A549 (cell line): ENCODE measurements around the gene MEN1. TPM values are rescaled to one million over a fixed set of nuclear protein-coding genes. Genes with fewer than 3 reads are reported as not detected.

ENCODE experiments used
- ATAC-seq, 2 experiments: fragments of 200-7000 bp in 1 of 2; fragments of >200 bp in 1 of 2; cut with Nextera tagmentation in 1 of 2; cut with Tn5 transposase in 1 of 2; 3 replicates each; pipeline versions ENCODE4 v1.8.0 to v1.9.1; 2018 to 2020; ENCODE audit warnings: mild to moderate bottlenecking in 1 of 2, moderate library complexity in 1 of 2
- CTCF ChIA-PET: fragments of 300-600 bp; sonication (Branson Sonifier 250); formaldehyde crosslinking; extraction: SDS; loops from one replicate; lab custom pipeline; 2021; ENCODE audit warnings: antibody characterized with exemption, inconsistent platforms; lab: Yijun Ruan, JAX
- POLR2A ChIA-PET: fragments of 350-600 bp; formaldehyde crosslinking; extraction: SDS; loops from one replicate; lab custom pipeline; 2021; ENCODE audit warnings: antibody characterized with exemption, inconsistent platforms; lab: Yijun Ruan, JAX
- DNase-seq, 2 experiments: peaks; one replicate each; pipeline versions ENCODE4 v3.0.0 to v3.0.0-alpha.2; 2011 to 2016; ENCODE audit warnings: low read depth in 1 of 2, low spot score in 1 of 2
- FAIRE-seq: peaks from 2 replicates; lab custom pipeline; 2011; peaks lifted over from hg19 to GRCh38; lab: Jason Lieb, UNC
- H3K27ac ChIP-seq, 2 experiments: fragments of >200 bp; sonication (Bioruptor Twin); formaldehyde crosslinking; 3 replicates each; pipeline ENCODE4 v1.5.1; 2016 to 2017
- H3K4me1 ChIP-seq: fragments of >200 bp; sonication (Bioruptor Twin); formaldehyde crosslinking; 3 replicates; pipeline ENCODE4 v1.6.1; 2016
- H3K4me2 ChIP-seq: fragments of >200 bp; sonication (Bioruptor Twin); formaldehyde crosslinking; 3 replicates; pipeline ENCODE4 v1.6.1; 2016
- H3K4me3 ChIP-seq: fragments of >200 bp; sonication (Bioruptor Twin); formaldehyde crosslinking; 3 replicates; pipeline ENCODE4 v1.5.1; 2016
- H3K9me3 ChIP-seq: fragments of >200 bp; sonication (Bioruptor Twin); formaldehyde crosslinking; 3 replicates; pipeline ENCODE4 v1.6.1; 2016
- CBX2 ChIP-seq: fragments of 200-600 bp; sonication (generic); IDR thresholded peaks from 2 replicates; pipeline ENCODE4 v1.6.1; 2016; ENCODE audit warnings: low read depth, mild to moderate bottlenecking, borderline replicate concordance
- CBX8 ChIP-seq: fragments of 200-600 bp; sonication (generic); IDR thresholded peaks from 2 replicates; pipeline ENCODE4 v1.6.1; 2016
- CHD4 ChIP-seq: fragments of 200-600 bp; sonication (generic); IDR thresholded peaks from 2 replicates; pipeline ENCODE4 v1.6.1; 2016; ENCODE audit warnings: antibody characterized with exemption, mild to moderate bottlenecking, borderline replicate concordance
- CTCF ChIP-seq: fragments of >200 bp; sonication (Bioruptor Twin); formaldehyde crosslinking; IDR thresholded peaks from 3 replicates; pipeline ENCODE4 v1.5.1; 2016
- E2F6 ChIP-seq: IDR thresholded peaks from 2 replicates; pipeline ENCODE4 v1.6.1; 2012; ENCODE audit warnings: low read depth, borderline replicate concordance
- EHMT2 ChIP-seq: fragments of 200-600 bp; sonication (generic); IDR thresholded peaks from 2 replicates; pipeline ENCODE4 v1.6.1; 2016; ENCODE audit warnings: antibody characterized with exemption, low read depth, mild to moderate bottlenecking, moderate library complexity
- ELK1 ChIP-seq: fragments of 150-350 bp; IDR thresholded peaks from 2 replicates; pipeline ENCODE4 v1.6.1; 2014; ENCODE audit warnings: low read depth, mild to moderate bottlenecking, low read length
- ESRRA ChIP-seq: fragments of 150-350 bp; IDR thresholded peaks from 2 replicates; pipeline ENCODE4 v1.6.1; 2014; ENCODE audit warnings: mild to moderate bottlenecking, low read length, borderline replicate concordance
- GATA3 ChIP-seq: IDR thresholded peaks from 2 replicates; pipeline ENCODE4 v1.6.1; 2012; ENCODE audit warnings: borderline replicate concordance
- HDAC2 ChIP-seq: fragments of 200-600 bp; sonication (generic); IDR thresholded peaks from 2 replicates; pipeline ENCODE4 v1.6.1; 2016
- HOXB13 ChIP-seq: fragments of 250-450 bp; sonication (Bioruptor Pico); IDR thresholded peaks from 2 replicates; pipeline ENCODE4 v1.5.0; 2020; ENCODE audit warnings: low read depth, mild to moderate bottlenecking, moderate library complexity
- HOXB5 ChIP-seq: fragments of 250-450 bp; sonication (Bioruptor Pico); IDR thresholded peaks from 2 replicates; pipeline ENCODE4 v1.5.0; 2020; ENCODE audit warnings: mild to moderate bottlenecking, moderate library complexity
- JUN ChIP-seq, 2 experiments: fragments of >200 bp; sonication (Bioruptor Twin); formaldehyde crosslinking; IDR thresholded peaks; 2 replicates in 1 of 2; 3 replicates in 1 of 2; pipeline ENCODE4 v1.6.1; 2016 to 2017
- JUNB ChIP-seq: fragments of >200 bp; sonication (Bioruptor Twin); formaldehyde crosslinking; IDR thresholded peaks from 2 replicates; pipeline ENCODE4 v1.6.1; 2016
- KDM5A ChIP-seq: fragments of 200-600 bp; sonication (generic); IDR thresholded peaks from 2 replicates; pipeline ENCODE4 v1.6.1; 2016; ENCODE audit warnings: antibody characterized with exemption, mild to moderate bottlenecking
- MAX ChIP-seq: IDR thresholded peaks from 2 replicates; pipeline ENCODE4 v1.6.1; 2012
- MAZ ChIP-seq: fragments of 150-350 bp; IDR thresholded peaks from 2 replicates; pipeline ENCODE4 v1.6.1; 2014; ENCODE audit warnings: antibody characterized with exemption, low read depth, low read length, borderline replicate concordance
- MYC ChIP-seq: IDR thresholded peaks from 2 replicates; pipeline ENCODE4 v1.6.1; 2012; ENCODE audit warnings: mild to moderate bottlenecking, inconsistent platforms, low read length, improper control_type of control experiment, borderline replicate concordance
- NFE2L2 ChIP-seq: fragments of 150-350 bp; conservative IDR thresholded peaks from 2 replicates; pipeline ENCODE4 v1.6.1; 2014; ENCODE audit warnings: low read length
- PHF8 ChIP-seq: fragments of 200-600 bp; sonication (generic); IDR thresholded peaks from 2 replicates; pipeline ENCODE4 v1.6.1; 2016; ENCODE audit warnings: low read depth, mild to moderate bottlenecking, antibody characterized with exemption, moderate library complexity, borderline replicate concordance
- RAD21 ChIP-seq, 2 experiments: fragments of >200 bp in 1 of 2; sonication (Bioruptor Twin) in 1 of 2; formaldehyde crosslinking in 1 of 2; IDR thresholded peaks in 1 of 2; conservative IDR thresholded peaks in 1 of 2; 2 replicates in 1 of 2; 3 replicates in 1 of 2; pipeline ENCODE4 v1.6.1; 2012 to 2018; ENCODE audit warnings: inconsistent platforms in 1 of 2
- RARB ChIP-seq: fragments of 250-450 bp; sonication (Bioruptor Pico); IDR thresholded peaks from 2 replicates; pipeline ENCODE4 v1.8.0; 2021; ENCODE audit warnings: mild to moderate bottlenecking, moderate library complexity
- RFX5 ChIP-seq: fragments of 450-650 bp; IDR thresholded peaks from 2 replicates; pipeline ENCODE4 v1.7.1; 2014; ENCODE audit warnings: antibody characterized with exemption, mild to moderate bottlenecking, moderate library complexity
- SMC3 ChIP-seq: fragments of >200 bp; sonication (Bioruptor Twin); formaldehyde crosslinking; IDR thresholded peaks from 3 replicates; pipeline ENCODE4 v1.6.1; 2018; ENCODE audit warnings: inconsistent platforms
- SREBF2 ChIP-seq: fragments of 450-650 bp; IDR thresholded peaks from 2 replicates; pipeline ENCODE4 v1.6.1; 2014; ENCODE audit warnings: mild to moderate bottlenecking, moderate library complexity
- TFCP2L1 ChIP-seq: fragments of 250-450 bp; sonication (Bioruptor Pico); IDR thresholded peaks from 2 replicates; pipeline ENCODE4 v1.5.0; 2021; ENCODE audit warnings: mild to moderate bottlenecking
- USF2 ChIP-seq: fragments of 450-650 bp; IDR thresholded peaks from 2 replicates; pipeline ENCODE4 v1.6.1; 2014; ENCODE audit warnings: antibody characterized with exemption
- ZNF302 ChIP-seq: fragments of 250-450 bp; sonication (Bioruptor Pico); IDR thresholded peaks from 2 replicates; pipeline ENCODE4 v1.9.0; 2021; ENCODE audit warnings: inconsistent platforms, mild to moderate bottlenecking, moderate library complexity
- ZSCAN20 ChIP-seq: fragments of 250-450 bp; sonication (Bioruptor Pico); IDR thresholded peaks from 2 replicates; pipeline ENCODE4 v1.8.0; 2022; ENCODE audit warnings: mild to moderate bottlenecking, moderate library complexity
- WGBS: methylation state at CpG from one replicate; pipeline ENCODE4 v1.1.6; 2017; ENCODE audit errors: missing lambda C conversion rate; 5-methylcytosine and 5-hydroxymethylcytosine counted together
- polyA plus RNA-seq, 4 experiments: library from polyadenylated mRNA; depleted of rRNA in 3 of 4; stranded (reverse); fragments of >200 nt; fragmentation: RNase III in 1 of 4; extraction: RNeasy Plus Mini Kit Qiagen cat#74134 plus additional on column Dnase treatment in 1 of 4; gene quantifications; 2 replicates in 3 of 4; 3 replicates in 1 of 4; pipeline ENCODE4 v1.2.3, GENCODE V29; 2011 to 2017

Gene MEN1
- polyA plus RNA-seq, 2 of the 4 experiments (the other 2 are of a cell fraction), result 17.0 to 34.7 TPM

- peak; percentile 68 to 87 for DNase-seq
Observed at GRCh38 chr11:64844330-64845128, 34.2 kb upstream of the MEN1 start, which contains the start of gene CDC42BPG. Gene CDC42BPG, minus strand, starts transcription at chr11:64844653. Its CDS starts 84 bp downstream, at chr11:64844569.

GRCh38 chr11:64843686-64844329, 33.5 kb upstream of the MEN1 start:
- ATAC-seq (peak in 1 of 2 experiments; percentile 0; a peak in 2 of 6 replicates), FAIRE-seq (no peak), DNase-seq (no peak)
- ChIA-PET CTCF (interaction anchor here (0.5 to 39.4 kb wide), 21 partner anchors 9 to 399 kb away, joined by 3 to 1607 read pairs (median 5); partner anchors contain the start of genes ARL2 and EHD1), POLR2A (interaction anchor here (1.0 to 1.5 kb wide), 6 partner anchors 35 to 268 kb away, joined by 3 to 5 read pairs (median 4); partner anchors contain the start of genes ARL2, EHD1, SF1 and TM7SF2)
- Histone ChIP-seq H3K4me3 (peak overlapping the region; percentile 51), H3K4me1 (peaks cover 46% of the 10 kb centered on the region), H3K27ac (peak overlapping the region; percentile 78 to 82), H3K4me2 (peak overlapping the region; percentile 91), H3K9me3 (no peaks in the 10 kb centered on the region)
- WGBS, result 51% methylated on average over 22 of the region's 27 CpGs
- TF ChIP-seq ELK1 (no peak), TFCP2L1 (CRISPR knock-in tag) (no peak), ZSCAN20 (CRISPR knock-in tag) (no peak), GATA3 (no peak), USF2 (no peak), HOXB13 (CRISPR knock-in tag) (no peak), RFX5 (no peak), EHMT2 (no peak), PHF8 (no peak), CHD4 (no peak), SREBF2 (no peak), JUNB (no peak), MYC (no peak), HOXB5 (CRISPR knock-in tag) (no peak), ESRRA (no peak), NFE2L2 (no peak)

More at GRCh38 chr11:64844330-64845128, 34.2 kb upstream of the MEN1 start, which contains the start of gene CDC42BPG:
- ATAC-seq (peak; percentile 54 to 72), FAIRE-seq (no peak)
- whole genome bisulfite sequencing, result 67% methylated on average over 15 of the region's 96 CpGs
- Histone ChIP-seq H3K4me2 (peak within 1 kb of the TSS; percentile 91), H3K4me1 (peaks cover 53% of the 10 kb centered on the region), H3K4me3 (peak within 1 kb of the TSS; percentile 51), H3K9me3 (no peaks in the 10 kb centered on the region), H3K27ac (peak within 1 kb of the TSS; percentile 78 to 82)
- peak; percentile 27; the same call in 1 of the 3 replicates for TF ChIP-seq SMC3
- no peak for TF ChIP-seq CBX8
- TF ChIP-seq ZNF302, result no peak
- peak; percentile 39 for TF ChIP-seq E2F6
- peak; percentile 34 to 37; a peak in 3 of 5 replicates for TF ChIP-seq RAD21 (conservative IDR thresholded peaks at IDR 0.05 in 1 of 2, IDR thresholded peaks at IDR 0.05 in 1 of 2)
- TF ChIP-seq HDAC2, result no peak
- TF ChIP-seq MAX, result peak; percentile 63; the same call in 1 of the 2 replicates
- TF ChIP-seq JUN (IDR thresholded peaks at IDR 0.05), result peak in 1 of 2 experiments; percentile 45; a peak in 2 of 5 replicates
- TF ChIP-seq RARB (CRISPR knock-in tag), result no peak
- no peak for TF ChIP-seq NFE2L2
- TF ChIP-seq KDM5A, result no peak
- peak; percentile 62 for TF ChIP-seq CTCF
- TF ChIP-seq MAZ, result no peak
- no peak for TF ChIP-seq CBX2
- ChIA-PET POLR2A (interaction anchor here (1.0 to 1.5 kb wide), 5 partner anchors 34 to 268 kb away, joined by 3 to 5 read pairs (median 4); partner anchors contain the start of genes ARL2, EHD1, TM7SF2 and VPS51), CTCF (interaction anchor here (0.6 to 39.4 kb wide), 20 partner anchors 10 to 173 kb away, joined by 3 to 1607 read pairs (median 5); partner anchors contain the start of genes ARL2 and EHD1)
